Transverse colon (tissue), 4 donors: ENCODE data around the gene NPAS1.

Source experiments
- EP300 ChIP-seq: sonication (generic); formaldehyde crosslinking; IDR thresholded peaks from one replicate; pipeline ENCODE4 v1.6.1; 2017; ENCODE audit warnings: antibody characterized with exemption, low read depth
- POLR2A ChIP-seq: fragments of 450-650 bp; IDR thresholded peaks from one replicate; pipeline ENCODE4 v1.6.1; 2016; ENCODE audit warnings: antibody characterized with exemption, mild to moderate bottlenecking, moderate library complexity
- POLR2AphosphoS5 ChIP-seq, 3 donors: sonication (generic); formaldehyde crosslinking; IDR thresholded peaks; one replicate each; pipeline ENCODE4 v1.6.1; 2016; ENCODE audit warnings: antibody characterized with exemption in 3 of 3
- TF ChIP-seq, protein P1 (sequence below), 5 experiments: fragments of 200-600 bp in 3 of 5; fragments of 450-650 bp in 2 of 5; sonication (generic) in 3 of 5; IDR thresholded peaks; 1 replicate in 2 of 5; 2 replicates in 3 of 5; pipeline ENCODE4 v1.5.1; 2016 to 2017; ENCODE audit warnings: antibody characterized with exemption in 5 of 5, inconsistent platforms in 3 of 5, mild to moderate bottlenecking in 2 of 5, moderate library complexity in 1 of 5

DNA sequence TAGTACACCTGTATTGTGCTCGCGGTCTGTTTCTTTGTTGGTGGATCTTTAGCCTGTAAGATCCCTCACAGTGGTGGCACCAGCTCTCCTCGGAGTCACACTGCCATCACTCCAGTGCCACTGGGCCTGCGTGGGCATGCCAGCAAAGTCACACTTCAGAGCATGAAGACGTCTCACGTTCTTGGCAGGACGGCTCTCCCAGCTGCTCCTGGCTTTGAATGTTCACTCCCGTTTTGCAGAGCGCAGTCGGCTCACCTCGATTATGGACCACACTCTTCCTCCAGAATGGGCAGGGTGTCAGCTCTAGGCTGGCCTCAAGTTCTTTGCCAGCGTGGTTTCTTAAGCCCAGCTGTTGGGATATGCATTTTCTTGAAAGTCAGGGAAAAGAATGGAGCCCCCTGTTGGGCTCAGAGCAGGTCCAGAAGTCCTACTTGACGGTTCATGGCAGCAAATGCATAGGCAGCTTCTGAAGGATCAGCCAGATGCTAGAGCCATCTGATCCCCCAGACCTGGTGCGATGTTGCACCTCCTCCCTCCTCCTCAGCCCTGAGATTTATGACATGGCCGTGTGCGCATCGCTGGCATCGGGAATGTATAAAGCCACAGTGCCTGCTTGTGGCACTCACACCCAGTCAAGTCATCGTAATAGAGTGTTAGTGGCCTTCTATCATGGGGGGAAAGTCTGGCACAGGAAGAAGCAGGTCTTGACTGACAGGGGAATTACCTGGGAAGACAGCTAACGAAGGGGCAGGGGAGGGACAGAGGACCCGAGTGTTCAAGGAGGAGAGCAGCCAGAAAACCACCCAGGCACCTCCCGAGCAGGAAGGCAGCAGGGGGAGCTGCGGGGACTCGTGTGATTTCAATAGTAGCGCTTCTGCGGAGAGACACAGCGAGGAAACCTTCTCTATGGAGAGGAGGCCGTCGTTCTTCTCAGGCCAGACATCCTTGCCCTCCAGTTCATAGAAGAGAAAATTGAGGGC, 40.2 kb upstream of the NPAS1 start:
- no peak for TF ChIP-seq POLR2AphosphoS5 (IDR thresholded peaks at IDR 0.05)
- TF ChIP-seq, protein P1, sequence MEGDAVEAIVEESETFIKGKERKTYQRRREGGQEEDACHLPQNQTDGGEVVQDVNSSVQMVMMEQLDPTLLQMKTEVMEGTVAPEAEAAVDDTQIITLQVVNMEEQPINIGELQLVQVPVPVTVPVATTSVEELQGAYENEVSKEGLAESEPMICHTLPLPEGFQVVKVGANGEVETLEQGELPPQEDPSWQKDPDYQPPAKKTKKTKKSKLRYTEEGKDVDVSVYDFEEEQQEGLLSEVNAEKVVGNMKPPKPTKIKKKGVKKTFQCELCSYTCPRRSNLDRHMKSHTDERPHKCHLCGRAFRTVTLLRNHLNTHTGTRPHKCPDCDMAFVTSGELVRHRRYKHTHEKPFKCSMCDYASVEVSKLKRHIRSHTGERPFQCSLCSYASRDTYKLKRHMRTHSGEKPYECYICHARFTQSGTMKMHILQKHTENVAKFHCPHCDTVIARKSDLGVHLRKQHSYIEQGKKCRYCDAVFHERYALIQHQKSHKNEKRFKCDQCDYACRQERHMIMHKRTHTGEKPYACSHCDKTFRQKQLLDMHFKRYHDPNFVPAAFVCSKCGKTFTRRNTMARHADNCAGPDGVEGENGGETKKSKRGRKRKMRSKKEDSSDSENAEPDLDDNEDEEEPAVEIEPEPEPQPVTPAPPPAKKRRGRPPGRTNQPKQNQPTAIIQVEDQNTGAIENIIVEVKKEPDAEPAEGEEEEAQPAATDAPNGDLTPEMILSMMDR (IDR thresholded peaks at IDR 0.05), result no peak
- no peak for TF ChIP-seq EP300
- no peak for TF ChIP-seq POLR2A
